ENCODE measurements around the gene HES1. TPM values are rescaled to one million over a fixed set of nuclear protein-coding genes. Genes with fewer than 3 reads are reported as not detected.

Gene HES1
- total RNA-seq, 1 experiment from 2014 or later: 38.2 TPM

Other genes with a start within 250 kb of the HES1 start
- gene CPN2, start 215.2 kb downstream of the HES1 start, total RNA-seq (2014; rRNA removed; shearing (Covaris generic)): 0.10 TPM in 1 of 2 replicates, not detected in the other
- 93.4 and 95.0 TPM in 2 replicates for gene LRRC15, start 233.6 kb downstream of the HES1 start, total RNA-seq (2014; rRNA removed; shearing (Covaris generic))